Urinary bladder (tissue), 4 donors: Measurements from ENCODE around the gene GYS2. TPM values are rescaled to one million over a fixed set of nuclear protein-coding genes. Genes with fewer than 3 reads are reported as not detected.

Experiments
- DNase-seq: peaks from one replicate; pipeline ENCODE4 v3.0.0-alpha.2; 2015; ENCODE audit errors: extremely low spot score
- H3K27ac ChIP-seq: one replicate; pipeline ENCODE4 v1.5.1; 2013; ENCODE audit warnings: low read depth, mild to moderate bottlenecking, moderate library complexity
- H3K36me3 ChIP-seq: one replicate; pipeline ENCODE4 v1.6.1; 2013; ENCODE audit warnings: mild to moderate bottlenecking, moderate library complexity; ENCODE audit not compliant: insufficient read depth
- H3K4me1 ChIP-seq: one replicate; pipeline ENCODE4 v1.6.1; 2013; ENCODE audit warnings: mild to moderate bottlenecking, moderate library complexity; ENCODE audit not compliant: insufficient read depth
- H3K4me3 ChIP-seq: one replicate; pipeline ENCODE4 v1.5.1; 2013; ENCODE audit warnings: low read depth, low read length
- whole genome bisulfite sequencing: extraction: QIAGEN DNeasy Blood & Tissue Kit; methylation state at CpG from one replicate; pipeline ENCODE4 v1.1.7; 2013; 5-methylcytosine and 5-hydroxymethylcytosine counted together
- polyA plus RNA-seq: library from polyadenylated mRNA; stranded (reverse); fragments of 200-250 nt; gene quantifications from one replicate; pipeline ENCODE4 v1.2.3, GENCODE V29; 2013
- total RNA-seq: library from RNA; depleted of rRNA; stranded (reverse); fragments of >200 nt; gene quantifications from one replicate; pipeline ENCODE4 v1.2.3, GENCODE V29; 2014
- donor health status: healthy with polysubstance abuse.
- donor health status: healthy.

GYS2 gene
- total and polyA plus RNA-seq, 2 donors: 0.04 TPM; not detected in 1

GRCh38 chr12:21558100-21558679 lies 46.5 kb downstream of the GYS2 start:
- no peak for DNase-seq
- Histone ChIP-seq H3K4me1 (no peaks in the 10 kb centered on the region), H3K36me3 (no peaks in the 10 kb centered on the region), H3K4me3 (no peak overlapping the region), H3K27ac (no peak overlapping the region)
- WGBS: 87% methylated on average over 9 of the region's 9 CpGs

- H3K4me3 ChIP-seq: no peak overlapping the region
- H3K27ac ChIP-seq: no peak overlapping the region
- H3K36me3 ChIP-seq: no peaks in the 10 kb centered on the region
- H3K4me1 ChIP-seq: no peaks in the 10 kb centered on the region
- no peak for DNase-seq
Measured at GRCh38 chr12:21553329-21553675, 51.3 kb downstream of the GYS2 start.

GRCh38 chr12:21552635-21553328 lies 51.9 kb downstream of the GYS2 start:
- Histone ChIP-seq H3K4me1 (no peaks in the 10 kb centered on the region), H3K27ac (no peak overlapping the region), H3K36me3 (no peaks in the 10 kb centered on the region), H3K4me3 (no peak overlapping the region)
- 68% methylated on average over 6 of the region's 6 CpGs for WGBS
- DNase-seq: no peak

- no peaks in the 10 kb centered on the region for H3K36me3 ChIP-seq
- DNase-seq: no peak
- no peak overlapping the region for H3K27ac ChIP-seq
- no peak overlapping the region for H3K4me3 ChIP-seq
- 15% methylated on average over 4 of the region's 4 CpGs for WGBS
- H3K4me1 ChIP-seq: no peaks in the 10 kb centered on the region
Measured at GRCh38 chr12:21551841-21552465, 52.7 kb downstream of the GYS2 start.

- Histone ChIP-seq H3K4me3 (no peak overlapping the region), H3K27ac (no peak overlapping the region), H3K4me1 (no peaks in the 10 kb centered on the region), H3K36me3 (no peaks in the 10 kb centered on the region)
- 74% methylated on average over 1 of the region's 1 CpG for WGBS
- DNase-seq: no peak
Measured at GRCh38 chr12:21547437-21547836, 57.2 kb downstream of the GYS2 start.

- Histone ChIP-seq H3K4me1 (no peaks in the 10 kb centered on the region), H3K36me3 (no peaks in the 10 kb centered on the region), H3K27ac (no peak overlapping the region), H3K4me3 (no peak overlapping the region)
- 21% methylated on average over 1 of the region's 1 CpG for WGBS
- DNase-seq: no peak
Measured at GRCh38 chr12:21546716-21547115, 57.9 kb downstream of the GYS2 start.

GRCh38 chr12:21545557-21545956 lies 59.1 kb downstream of the GYS2 start:
- H3K4me3 ChIP-seq: no peak overlapping the region
- no peaks in the 10 kb centered on the region for H3K4me1 ChIP-seq
- H3K27ac ChIP-seq: no peak overlapping the region
- no peaks in the 10 kb centered on the region for H3K36me3 ChIP-seq
- 92% methylated on average over 2 of the region's 2 CpGs for WGBS
- no peak for DNase-seq

GRCh38 chr12:21543151-21543550 lies 61.5 kb downstream of the GYS2 start:
- no peak for DNase-seq
- H3K4me1 ChIP-seq: no peaks in the 10 kb centered on the region
- no peaks in the 10 kb centered on the region for H3K36me3 ChIP-seq
- no peak overlapping the region for H3K27ac ChIP-seq
- no peak overlapping the region for H3K4me3 ChIP-seq

- WGBS: 42% methylated on average over 5 of the region's 5 CpGs
- no peak for DNase-seq
- H3K27ac ChIP-seq: no peak overlapping the region
Measured at GRCh38 chr12:21542403-21542802, 62.2 kb downstream of the GYS2 start.

GRCh38 chr12:21541773-21542172 lies 62.9 kb downstream of the GYS2 start:
- H3K4me1 ChIP-seq: no peaks in the 10 kb centered on the region
- no peaks in the 10 kb centered on the region for H3K36me3 ChIP-seq
- no peak overlapping the region for H3K4me3 ChIP-seq
- 85% methylated on average over 6 of the region's 6 CpGs for WGBS
- no peak for DNase-seq
- no peak overlapping the region for H3K27ac ChIP-seq

More at GRCh38 chr12:21542403-21542802, 62.2 kb downstream of the GYS2 start:
- H3K36me3 ChIP-seq: no peaks in the 10 kb centered on the region
- H3K4me1 ChIP-seq: no peaks in the 10 kb centered on the region
- H3K4me3 ChIP-seq: no peak overlapping the region

- no peaks in the 10 kb centered on the region for H3K4me1 ChIP-seq
- H3K36me3 ChIP-seq: no peaks in the 10 kb centered on the region
- H3K4me3 ChIP-seq: no peak overlapping the region
- no peak overlapping the region for H3K27ac ChIP-seq
- DNase-seq: no peak
Measured at GRCh38 chr12:21539797-21540196, 64.8 kb downstream of the GYS2 start.

- WGBS: 86% methylated on average over 5 of the region's 5 CpGs
- no peak for DNase-seq
Measured at GRCh38 chr12:21538061-21538653, 66.5 kb downstream of the GYS2 start.

GRCh38 chr12:21529456-21529855 lies 75.2 kb downstream of the GYS2 start:
- H3K4me3 ChIP-seq: no peak overlapping the region

More at GRCh38 chr12:21538061-21538653, 66.5 kb downstream of the GYS2 start:
- Histone ChIP-seq H3K4me1 (no peaks in the 10 kb centered on the region), H3K36me3 (no peaks in the 10 kb centered on the region), H3K4me3 (no peak overlapping the region), H3K27ac (no peak overlapping the region)

GRCh38 chr12:21528953-21529352 lies 75.7 kb downstream of the GYS2 start:
- DNase-seq: no peak
- Histone ChIP-seq H3K36me3 (no peaks in the 10 kb centered on the region), H3K4me3 (no peak overlapping the region), H3K27ac (no peak overlapping the region), H3K4me1 (no peaks in the 10 kb centered on the region)
- WGBS: 54% methylated on average over 5 of the region's 5 CpGs

More at GRCh38 chr12:21529456-21529855, 75.2 kb downstream of the GYS2 start:
- Histone ChIP-seq H3K27ac (no peak overlapping the region), H3K4me1 (no peaks in the 10 kb centered on the region), H3K36me3 (no peaks in the 10 kb centered on the region)
- DNase-seq: no peak
- WGBS: 70% methylated on average over 2 of the region's 2 CpGs
